ENCODE data around the gene RNF135.

DNA sequence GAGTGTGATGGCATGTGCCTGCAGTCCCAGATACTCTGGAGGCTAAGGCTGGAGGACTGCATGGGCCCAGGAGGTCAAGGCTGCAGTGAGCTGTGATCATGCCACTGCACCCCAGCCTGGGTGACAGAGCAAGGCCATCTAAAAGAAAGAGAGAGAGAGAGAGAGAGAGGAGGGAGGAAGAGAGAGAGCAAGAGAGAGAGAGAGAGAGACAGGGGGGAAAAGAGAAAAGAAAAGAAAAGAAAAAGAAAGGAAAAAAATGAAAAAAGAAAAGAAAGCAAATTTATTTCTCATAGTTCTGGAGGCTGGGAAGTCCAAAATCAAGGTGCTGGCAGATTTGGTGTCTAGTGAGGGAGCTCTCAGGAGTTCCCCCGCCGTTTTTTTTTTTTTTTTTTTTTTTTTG lies 33.3 kb downstream of the RNF135 start:
- TF ChIP-seq EZH2 (IDR thresholded peaks at IDR 0.05; ENCODE audit: borderline replicate concordance, low read length): no peak
- no peak for TF ChIP-seq CTCF (conservative IDR thresholded peaks at IDR 0.05 in 1 of 2, IDR thresholded peaks at IDR 0.05 in 1 of 2; ENCODE audit: extremely low read depth in 1 of 2, insufficient read depth in 1 of 2, low read depth in 1 of 2, low read length in 2 of 2)

Data from mammary epithelial cell (primary cell).